GF-D8 (cell line): ENCODE measurements around the gene MAML2.

ENCODE experiments used
- DNase-seq: peaks from one replicate; lab custom pipeline; 2025; lab: John Stamatoyannopoulos, UW

MAML2 gene

GRCh38 chr11:96008161-96008720, 334.8 kb downstream of the MAML2 start:
- no peak for DNase-seq

DNA sequence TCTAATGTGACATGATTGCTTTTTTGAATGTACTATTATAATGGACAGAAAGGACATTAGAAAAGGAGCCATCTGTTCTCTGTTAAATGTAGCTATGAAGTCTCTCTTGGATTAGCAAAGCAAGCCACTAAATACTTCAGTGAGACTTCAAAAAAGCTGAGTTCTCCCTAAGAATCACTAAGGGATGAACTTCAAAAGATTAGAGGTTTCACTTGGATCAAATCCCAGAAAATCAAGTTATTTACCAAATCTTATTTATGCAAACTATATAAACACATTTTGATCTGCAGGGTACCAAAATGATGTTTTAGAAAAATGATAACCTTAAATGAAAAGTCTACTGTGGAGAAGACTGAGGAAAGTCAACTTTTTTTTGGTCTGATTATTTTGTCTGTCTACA, 337.0 kb downstream of the MAML2 start:
- no peak for DNase-seq

DNA sequence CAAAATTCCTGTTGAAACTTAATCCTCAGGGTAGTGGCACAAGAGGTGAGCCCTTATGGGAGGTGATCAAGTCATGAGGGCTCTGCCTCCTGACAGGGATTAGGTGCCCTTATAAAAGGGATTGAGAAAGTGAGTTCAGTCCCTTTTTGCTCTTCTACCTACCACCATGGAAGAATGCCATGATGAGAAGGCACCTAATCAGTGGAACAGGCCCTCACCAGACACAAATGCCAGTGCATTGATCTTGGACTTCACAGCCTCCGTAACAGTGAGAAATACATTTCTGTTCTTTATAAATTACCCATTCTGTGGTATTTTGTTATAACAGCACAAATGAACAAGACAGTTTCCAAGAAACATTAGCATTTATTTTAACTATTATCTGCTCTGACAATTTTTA, 338.1 kb downstream of the MAML2 start:
- DNase-seq, result no peak

- no peak for DNase-seq
Measured at GRCh38 chr11:96002754-96003290, 340.2 kb downstream of the MAML2 start.

DNA sequence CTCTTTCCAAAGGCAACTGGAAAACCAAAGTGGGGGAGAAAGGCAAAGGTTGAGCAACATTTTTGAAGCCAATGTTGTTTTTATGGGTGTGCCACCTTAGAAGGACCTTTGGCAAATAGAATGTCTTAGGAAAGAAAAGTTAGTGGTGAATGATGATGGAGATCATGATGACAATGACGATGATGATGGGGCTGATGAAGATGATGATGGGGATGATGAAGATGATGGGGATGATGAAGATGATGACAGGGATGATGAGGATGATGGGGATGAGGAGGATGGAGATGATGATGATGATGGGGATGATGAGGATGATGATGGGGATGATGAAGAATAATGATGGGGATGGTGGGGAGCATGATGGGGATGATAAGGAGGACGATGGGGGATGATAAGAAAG, 340.7 kb downstream of the MAML2 start:
- DNase-seq, result no peak

- DNase-seq, result no peak
Measured at GRCh38 chr11:96001037-96001436, 342.0 kb downstream of the MAML2 start.

GRCh38 chr11:95999711-96000406, 343.1 kb downstream of the MAML2 start:
- no peak for DNase-seq

DNA sequence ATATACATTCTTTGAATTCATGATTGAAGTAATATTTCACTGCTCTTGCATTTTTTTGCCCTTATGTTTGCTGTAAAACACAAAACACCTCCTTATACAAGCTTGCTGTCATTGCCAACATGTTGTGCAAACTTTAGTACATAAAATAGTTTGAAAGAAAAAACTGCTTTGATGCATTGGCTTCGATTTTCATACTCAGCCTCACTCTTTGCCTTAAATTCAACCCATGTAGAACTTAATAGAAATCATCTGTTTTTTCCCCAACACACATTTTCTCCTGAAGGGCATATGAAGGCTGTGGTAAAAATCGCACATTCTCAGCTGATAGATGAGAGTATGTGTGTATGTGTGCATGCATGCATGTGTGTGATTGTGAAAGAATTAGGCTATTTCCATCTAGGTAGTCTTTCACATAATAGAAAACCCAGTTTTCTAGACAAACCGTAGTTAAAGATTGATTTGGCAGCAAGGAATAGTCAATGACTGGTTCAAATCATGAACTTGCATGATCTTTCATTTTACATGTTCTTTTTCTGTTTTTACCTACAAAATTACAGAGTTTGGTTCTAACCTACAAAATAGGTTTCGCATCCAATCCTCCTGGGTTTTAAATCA, 346.3 kb downstream of the MAML2 start:
- no peak for DNase-seq

- DNase-seq, result no peak
Measured at GRCh38 chr11:95994329-95994728, 348.7 kb downstream of the MAML2 start.

DNA sequence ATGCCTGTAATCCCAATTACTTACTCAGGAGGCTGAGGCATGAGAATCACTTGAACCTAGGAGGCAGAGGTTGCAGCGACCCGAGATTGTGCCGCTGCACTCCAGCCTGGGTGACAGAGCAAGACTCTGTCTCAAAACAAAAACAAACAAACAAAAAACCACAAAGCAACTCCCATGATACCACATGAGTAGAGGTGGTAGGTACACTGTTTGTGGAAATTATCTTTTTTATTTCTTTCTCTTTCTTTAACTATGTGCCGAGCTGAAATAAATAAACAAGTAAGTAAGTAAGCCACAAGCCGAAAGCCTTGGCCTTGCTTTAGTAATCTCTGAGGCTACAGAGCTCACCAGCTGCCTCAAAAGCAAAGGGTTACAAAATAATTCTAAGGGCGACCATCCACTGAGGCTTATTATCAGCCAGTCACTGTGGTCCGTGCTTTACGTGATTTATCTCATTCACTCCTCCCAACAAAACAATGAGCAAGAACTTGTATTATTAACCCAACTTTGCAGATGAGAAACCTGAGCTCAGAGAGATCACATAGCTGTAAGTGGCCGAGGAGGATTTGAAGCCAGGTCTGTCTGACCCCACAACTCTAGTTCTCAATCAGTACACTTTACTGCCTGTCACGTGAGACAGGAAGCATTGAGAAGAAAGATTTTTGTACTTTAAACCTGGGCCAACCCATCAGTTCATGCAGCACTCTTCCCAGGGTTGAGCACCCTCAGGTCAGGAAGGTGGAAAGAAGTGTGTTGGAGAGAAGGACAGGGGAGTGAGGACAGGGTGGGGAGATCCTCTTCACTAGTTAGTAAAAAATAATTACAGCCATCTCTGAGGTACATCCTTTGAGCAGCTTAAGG, 349.3 kb downstream of the MAML2 start:
- no peak for DNase-seq

GRCh38 chr11:95991545-95991944, 351.4 kb downstream of the MAML2 start:
- no peak for DNase-seq

- DNase-seq, result no peak
Measured at GRCh38 chr11:95991101-95991500, 351.9 kb downstream of the MAML2 start.

DNA sequence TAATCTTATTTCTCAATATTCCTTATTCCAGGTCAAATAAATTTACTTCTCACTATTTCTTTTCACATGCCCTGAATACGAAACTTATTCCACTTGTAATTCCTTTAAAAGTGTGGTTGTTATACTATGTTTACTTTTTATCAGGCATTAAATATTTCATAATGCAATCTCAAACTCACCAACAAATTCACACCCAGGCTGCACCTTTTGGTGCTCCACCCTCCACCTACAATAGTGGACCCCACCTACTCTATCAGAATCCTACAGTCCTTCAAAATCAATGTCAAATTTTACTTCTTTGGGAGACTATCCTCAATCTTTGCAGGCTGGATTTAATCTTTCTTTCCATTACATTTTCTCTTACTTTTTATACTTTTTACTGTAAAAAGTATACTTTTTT, 353.2 kb downstream of the MAML2 start:
- no peak for DNase-seq

DNA sequence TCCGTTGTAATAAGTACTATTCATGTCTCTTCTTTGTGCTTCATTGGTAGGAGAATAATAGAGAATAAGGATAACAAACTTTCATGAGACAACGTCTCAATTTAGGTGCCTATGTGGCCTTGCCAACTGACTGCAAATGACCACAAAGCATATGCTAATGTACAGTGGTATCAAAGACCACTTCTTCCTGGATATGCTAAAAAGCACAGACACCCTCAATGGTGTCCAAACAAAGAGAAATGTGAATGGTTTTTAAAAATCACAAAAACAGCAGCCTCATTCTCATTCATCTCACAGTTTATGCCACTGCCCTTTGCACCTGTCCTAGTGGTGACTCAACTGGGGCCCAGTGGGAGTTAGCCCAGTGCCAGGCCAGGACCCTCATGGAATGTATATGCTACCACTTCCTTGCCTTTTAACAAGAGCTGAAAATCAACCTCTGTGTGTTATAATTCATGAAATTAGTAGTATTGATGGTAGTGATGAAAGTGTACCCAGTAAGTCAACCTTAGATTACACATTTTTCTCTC, 353.9 kb downstream of the MAML2 start:
- DNase-seq, result no peak

DNA sequence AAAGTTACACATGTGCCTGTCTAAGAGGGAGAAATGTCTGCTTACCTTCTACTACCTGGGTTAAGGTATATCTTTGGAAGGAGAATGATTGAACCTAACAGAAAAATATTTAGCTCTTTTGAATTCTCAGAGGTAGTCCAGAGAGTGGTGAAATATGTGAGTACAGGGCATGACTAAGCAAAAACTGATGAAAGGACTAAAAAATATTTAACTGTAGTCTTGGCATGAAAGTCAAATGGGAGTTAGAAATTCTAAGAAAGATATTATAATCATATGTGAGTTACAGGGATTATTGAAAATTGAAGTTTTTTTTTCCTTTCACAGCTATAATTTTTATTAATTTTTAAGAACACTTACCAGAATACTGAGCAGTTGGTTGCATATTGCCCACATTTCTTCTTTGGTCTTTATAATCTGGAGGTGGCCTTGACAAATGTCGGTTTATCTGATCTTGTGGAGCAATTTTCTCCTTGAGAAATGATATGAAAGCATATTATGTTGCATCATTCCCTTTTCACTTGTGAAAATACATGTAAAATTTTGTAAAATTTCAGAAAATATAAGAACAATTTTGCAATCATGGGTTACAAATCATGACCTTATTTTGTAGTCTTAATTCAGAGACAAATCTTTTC, 357.7 kb downstream of the MAML2 start:
- no peak for DNase-seq

DNA sequence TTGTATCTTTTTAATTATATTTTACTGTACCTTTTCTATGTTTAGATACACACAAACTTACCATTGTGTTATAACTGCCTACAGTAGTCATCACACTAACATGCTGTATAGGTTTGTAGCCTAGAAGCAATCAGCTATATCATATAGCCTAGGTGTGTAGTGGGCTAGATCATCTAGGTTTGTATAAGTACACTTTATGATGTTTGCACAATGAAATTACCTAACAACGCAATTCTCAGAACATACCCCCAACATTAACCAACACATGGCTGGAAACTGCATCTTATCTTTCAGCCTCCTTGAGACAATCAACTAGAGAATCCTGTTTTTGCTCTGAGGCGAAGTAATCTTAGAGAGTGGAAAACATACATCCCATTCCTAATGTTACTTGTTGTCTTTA, 358.9 kb downstream of the MAML2 start:
- no peak for DNase-seq

- no peak for DNase-seq
Measured at GRCh38 chr11:95977534-95978174, 365.3 kb downstream of the MAML2 start.

- no peak for DNase-seq
Measured at GRCh38 chr11:95976550-95976949, 366.4 kb downstream of the MAML2 start.

GRCh38 chr11:95975343-95975742, 367.7 kb downstream of the MAML2 start:
- no peak for DNase-seq

DNA sequence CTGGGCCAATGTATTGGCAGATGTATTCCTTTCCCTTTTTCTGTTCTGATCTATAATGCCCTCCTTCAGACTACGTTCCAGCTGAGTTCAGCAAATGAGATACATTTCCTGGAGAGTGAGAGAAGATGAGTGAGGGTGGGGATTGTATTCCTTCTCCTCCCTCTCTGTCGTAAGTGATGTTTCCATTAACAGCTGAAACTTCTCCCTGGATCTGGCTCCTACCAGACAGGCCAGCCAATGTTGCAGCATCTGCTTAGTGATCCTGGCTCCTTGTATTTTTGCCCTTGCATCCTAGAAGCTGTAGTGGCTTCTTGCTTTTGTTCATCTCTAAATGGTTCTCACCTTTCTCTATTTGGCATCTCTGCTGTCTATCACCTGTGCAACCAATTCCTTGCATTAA, 370.9 kb downstream of the MAML2 start:
- no peak for DNase-seq

DNA sequence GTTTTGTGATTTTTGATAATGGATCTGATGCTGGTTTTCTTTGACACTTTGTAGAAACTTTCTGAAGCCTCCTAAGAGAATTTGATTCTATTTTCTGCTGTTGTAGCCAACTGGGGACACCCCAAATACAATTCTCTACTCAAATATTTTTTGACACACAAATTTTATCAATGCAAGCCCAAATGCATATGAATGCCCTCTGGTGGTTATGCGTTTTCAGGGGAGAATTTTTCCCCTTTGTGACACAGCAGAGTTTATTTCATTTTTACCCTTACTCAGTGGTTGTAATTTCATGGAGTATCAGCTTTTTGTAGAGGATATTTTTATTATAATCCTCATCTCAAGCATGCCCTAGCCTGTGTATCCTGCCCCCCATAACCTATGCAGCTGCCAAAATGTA, 374.4 kb downstream of the MAML2 start:
- DNase-seq, result no peak
